HG03457 (cell line): ENCODE results near the gene THAP8.

Experiments
- ATAC-seq: cut with Tn5 transposase; IDR thresholded peaks from one replicate; pipeline ENCODE4 v1.9.1; 2021; ENCODE audit warnings: moderate number of reproducible peaks; ENCODE audit not compliant: unreplicated experiment

The THAP8 gene

GRCh38 chr19:35995048-35995993, 58.8 kb downstream of the THAP8 start, which contains the start of gene SDHAF1:
Gene SDHAF1, plus strand, starts transcription at chr19:35995188. Its CDS starts 87 bp downstream, at chr19:35995275.
- peak; percentile 79 for ATAC-seq

- ATAC-seq: no peak
These were observed 60.0 kb downstream of the THAP8 start for GRCh38 chr19:35993923-35994598.

- ATAC-seq: no peak
These were observed 60.9 kb downstream of the THAP8 start for GRCh38 chr19:35992907-35993765.

- ATAC-seq: no peak
These were observed 62.2 kb downstream of the THAP8 start for GRCh38 chr19:35991731-35992450.

GRCh38 chr19:35990771-35991730, 63.0 kb downstream of the THAP8 start:
- ATAC-seq: no peak

- ATAC-seq: no peak
These were observed 63.9 kb downstream of the THAP8 start for GRCh38 chr19:35990156-35990555.

GRCh38 chr19:35988824-35989223, 65.3 kb downstream of the THAP8 start:
- ATAC-seq: no peak

GRCh38 chr19:35987571-35987896, 66.6 kb downstream of the THAP8 start:
- no peak for ATAC-seq

GRCh38 chr19:35986664-35987570, 67.2 kb downstream of the THAP8 start:
- no peak for ATAC-seq

- no peak for ATAC-seq
These were observed 68.0 kb downstream of the THAP8 start for GRCh38 chr19:35986111-35986510.
